ENCODE measurements around the gene TPO.

TPO gene

DNA sequence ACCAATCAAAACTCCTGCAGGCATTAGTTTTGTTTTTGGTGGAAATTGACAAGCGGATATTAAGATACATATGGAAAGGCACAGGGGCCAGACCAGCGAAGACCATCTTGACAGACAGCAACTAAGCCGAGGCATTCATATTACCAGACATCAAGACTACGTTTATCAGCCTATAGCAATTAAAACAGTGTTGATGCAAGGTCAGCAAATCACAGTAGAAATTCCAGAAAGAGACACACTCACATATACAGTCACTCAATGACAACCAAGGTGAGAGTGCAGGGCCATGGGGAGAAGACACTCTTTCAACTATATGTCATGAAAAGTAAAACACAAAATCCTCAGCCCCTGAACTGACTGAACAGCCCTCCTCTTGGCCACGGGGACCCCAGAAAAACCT lies 164.6 kb downstream of the TPO start:
- TF ChIP-seq POLR2AphosphoS5 (IDR thresholded peaks at IDR 0.05; ENCODE audit: low read depth, low read length) (no peak), SIN3A (IDR thresholded peaks at IDR 0.05; ENCODE audit: borderline replicate concordance, insufficient read depth, low read length) (no peak), FOXP2 (optimal IDR thresholded peaks at IDR 0.05; ENCODE audit: borderline replicate concordance, extremely low read depth, extremely low read length, insufficient read depth) (no peak), REST (IDR thresholded peaks at IDR 0.05; ENCODE audit: insufficient read depth in 1 of 2, low read depth in 2 of 2, low read length in 2 of 2) (no peak), TAF1 (IDR thresholded peaks at IDR 0.05; ENCODE audit: borderline replicate concordance, insufficient read depth, low read length) (no peak)

DNA sequence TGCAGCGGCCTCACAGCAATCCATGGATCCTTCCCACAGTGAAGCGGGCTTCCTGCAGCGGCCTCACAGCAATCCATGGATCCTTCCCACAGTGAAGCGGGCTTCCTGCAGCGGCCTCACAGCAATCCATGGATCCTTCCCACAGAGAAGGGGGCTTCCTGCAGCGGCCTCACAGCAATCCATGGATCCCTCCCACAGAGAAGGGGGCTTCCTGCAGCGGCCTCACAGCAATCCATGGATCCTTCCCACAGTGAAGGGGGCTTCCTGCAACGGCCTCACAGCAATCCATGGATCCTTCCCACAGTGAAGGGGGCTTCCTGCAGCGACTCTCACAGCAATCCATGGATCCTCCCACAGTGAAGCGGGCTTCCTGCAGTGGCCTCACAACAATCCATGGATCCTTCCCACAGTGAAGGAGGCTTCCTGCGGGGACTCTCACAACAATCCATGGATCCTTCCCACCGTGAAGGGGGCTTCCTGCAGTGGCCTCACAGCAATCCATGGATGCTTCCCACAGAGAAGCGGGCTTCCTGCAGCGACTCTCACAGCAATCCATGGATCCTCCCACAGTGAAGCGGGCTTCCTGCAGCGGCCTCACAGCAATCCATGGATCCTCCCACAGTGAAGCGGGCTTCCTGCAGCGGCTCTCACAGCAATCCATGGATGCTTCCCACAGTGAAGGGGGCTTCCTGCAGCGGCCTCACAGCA lies 168.1 kb downstream of the TPO start:
- peak; percentile 13; the same call in 1 of the 2 replicates for TF ChIP-seq TAF1 (IDR thresholded peaks at IDR 0.05; ENCODE audit: borderline replicate concordance, insufficient read depth, low read length)
- peak; percentile 48; the same call in 1 of the 2 replicates for TF ChIP-seq POLR2AphosphoS5 (IDR thresholded peaks at IDR 0.05; ENCODE audit: low read depth, low read length)

GRCh38 chr2:1581965-1582625 lies 168.8 kb downstream of the TPO start:
- TF ChIP-seq SIN3A (IDR thresholded peaks at IDR 0.05; ENCODE audit: borderline replicate concordance, insufficient read depth, low read length): no peak
- 0 out of 2 replicates have a peak, but pooled peaks have one; percentile 2 for TF ChIP-seq TAF1 (IDR thresholded peaks at IDR 0.05; ENCODE audit: borderline replicate concordance, insufficient read depth, low read length)

- TF ChIP-seq POLR2AphosphoS5 (IDR thresholded peaks at IDR 0.05; ENCODE audit: low read depth, low read length) (no peak), REST (IDR thresholded peaks at IDR 0.05; ENCODE audit: insufficient read depth in 1 of 2, low read depth in 2 of 2, low read length in 2 of 2) (no peak), SIN3A (IDR thresholded peaks at IDR 0.05; ENCODE audit: borderline replicate concordance, insufficient read depth, low read length) (no peak), TAF1 (IDR thresholded peaks at IDR 0.05; ENCODE audit: borderline replicate concordance, insufficient read depth, low read length) (no peak), FOXP2 (optimal IDR thresholded peaks at IDR 0.05; ENCODE audit: borderline replicate concordance, extremely low read depth, extremely low read length, insufficient read depth) (no peak)
Observed at GRCh38 chr2:1582891-1583341, 169.7 kb downstream of the TPO start.

DNA sequence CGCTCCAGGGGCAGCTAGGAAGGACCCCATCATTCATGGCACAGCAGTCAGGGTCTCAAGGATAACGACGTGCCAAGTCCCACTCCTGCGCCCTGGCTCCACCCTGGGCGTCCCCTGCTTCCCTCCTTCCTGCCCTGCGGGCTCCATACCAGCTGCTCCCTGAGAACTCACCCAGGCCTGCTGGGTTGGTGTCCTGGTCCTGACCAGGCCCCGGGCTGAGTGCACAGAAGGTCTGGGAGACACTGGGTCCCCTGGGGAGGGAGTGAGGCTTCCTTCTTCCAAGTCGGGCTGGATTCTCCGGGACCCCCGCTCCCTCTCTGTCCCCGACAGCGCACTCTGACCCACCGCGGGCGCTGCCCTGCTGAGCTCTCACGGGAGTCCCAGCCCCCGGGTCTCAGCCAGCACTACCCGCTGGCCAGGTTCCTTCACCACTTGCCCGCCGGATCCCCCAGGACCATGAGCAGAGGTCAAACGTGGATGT lies 170.8 kb downstream of the TPO start:
- no peak for TF ChIP-seq REST (IDR thresholded peaks at IDR 0.05; ENCODE audit: insufficient read depth in 1 of 2, low read depth in 2 of 2, low read length in 2 of 2)
- TF ChIP-seq POLR2AphosphoS5 (IDR thresholded peaks at IDR 0.05; ENCODE audit: low read depth, low read length): no peak
- TF ChIP-seq TAF1 (IDR thresholded peaks at IDR 0.05; ENCODE audit: borderline replicate concordance, insufficient read depth, low read length): no peak
- TF ChIP-seq FOXP2 (optimal IDR thresholded peaks at IDR 0.05; ENCODE audit: borderline replicate concordance, extremely low read depth, extremely low read length, insufficient read depth): no peak
- no peak for TF ChIP-seq SIN3A (IDR thresholded peaks at IDR 0.05; ENCODE audit: borderline replicate concordance, insufficient read depth, low read length)

All from PFSK-1 (cell line).